ENCODE measurements around the gene LMBRD1.

DNA sequence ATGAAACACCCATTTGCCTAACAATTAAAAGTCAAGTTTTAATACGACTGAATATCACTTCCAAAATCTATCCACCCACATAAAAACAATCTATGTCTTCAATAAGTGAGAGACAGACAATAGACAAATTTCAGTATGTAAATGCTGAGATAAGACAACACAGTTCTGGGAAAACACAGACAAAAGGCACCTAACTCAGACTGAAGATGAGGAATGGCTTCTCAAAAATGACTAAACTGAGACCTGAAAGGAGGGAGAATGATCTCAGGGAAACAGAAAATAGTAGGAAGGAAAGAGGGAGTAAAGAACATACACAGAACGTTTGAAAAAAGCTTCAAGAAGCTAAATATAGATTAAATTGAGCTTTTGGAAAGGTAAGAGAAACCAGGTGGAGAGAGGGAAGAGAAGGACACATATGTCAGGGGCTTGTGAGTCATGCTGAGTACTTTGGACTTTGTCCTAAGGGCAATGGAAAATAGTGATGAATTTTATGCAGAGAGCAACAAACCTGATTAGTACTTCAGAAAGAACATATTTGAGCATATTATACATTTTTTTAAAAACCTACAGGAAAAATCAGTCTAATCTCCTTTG lies 16.1 kb downstream of the LMBRD1 start:
- TF ChIP-seq, protein P1, sequence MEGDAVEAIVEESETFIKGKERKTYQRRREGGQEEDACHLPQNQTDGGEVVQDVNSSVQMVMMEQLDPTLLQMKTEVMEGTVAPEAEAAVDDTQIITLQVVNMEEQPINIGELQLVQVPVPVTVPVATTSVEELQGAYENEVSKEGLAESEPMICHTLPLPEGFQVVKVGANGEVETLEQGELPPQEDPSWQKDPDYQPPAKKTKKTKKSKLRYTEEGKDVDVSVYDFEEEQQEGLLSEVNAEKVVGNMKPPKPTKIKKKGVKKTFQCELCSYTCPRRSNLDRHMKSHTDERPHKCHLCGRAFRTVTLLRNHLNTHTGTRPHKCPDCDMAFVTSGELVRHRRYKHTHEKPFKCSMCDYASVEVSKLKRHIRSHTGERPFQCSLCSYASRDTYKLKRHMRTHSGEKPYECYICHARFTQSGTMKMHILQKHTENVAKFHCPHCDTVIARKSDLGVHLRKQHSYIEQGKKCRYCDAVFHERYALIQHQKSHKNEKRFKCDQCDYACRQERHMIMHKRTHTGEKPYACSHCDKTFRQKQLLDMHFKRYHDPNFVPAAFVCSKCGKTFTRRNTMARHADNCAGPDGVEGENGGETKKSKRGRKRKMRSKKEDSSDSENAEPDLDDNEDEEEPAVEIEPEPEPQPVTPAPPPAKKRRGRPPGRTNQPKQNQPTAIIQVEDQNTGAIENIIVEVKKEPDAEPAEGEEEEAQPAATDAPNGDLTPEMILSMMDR (IDR thresholded peaks at IDR 0.05) = no peak
- no peak for TF ChIP-seq POLR2AphosphoS5 (IDR thresholded peaks at IDR 0.05)
